SU-DHL-6 (cell line): Measurements from ENCODE around the gene PACS1.

Source experiments
- EZH2phosphoT487 ChIP-seq: fragments of 200-600 bp; sonication (generic), shearing (Covaris generic); conservative IDR thresholded peaks from 2 replicates; pipeline ENCODE4 v1.6.1; 2018; ENCODE audit warnings: mild to moderate bottlenecking, antibody characterized with exemption, low read length, moderate library complexity, mixed read lengths
- TF ChIP-seq, protein P1 (sequence below): fragments of 200-600 bp; sonication (generic); IDR thresholded peaks from one replicate; pipeline ENCODE4 v1.5.1; 2017; ENCODE audit warnings: antibody characterized with exemption, mild to moderate bottlenecking, low read length, moderate library complexity; ENCODE audit not compliant: insufficient read depth, poor library complexity, severe bottlenecking

DNA sequence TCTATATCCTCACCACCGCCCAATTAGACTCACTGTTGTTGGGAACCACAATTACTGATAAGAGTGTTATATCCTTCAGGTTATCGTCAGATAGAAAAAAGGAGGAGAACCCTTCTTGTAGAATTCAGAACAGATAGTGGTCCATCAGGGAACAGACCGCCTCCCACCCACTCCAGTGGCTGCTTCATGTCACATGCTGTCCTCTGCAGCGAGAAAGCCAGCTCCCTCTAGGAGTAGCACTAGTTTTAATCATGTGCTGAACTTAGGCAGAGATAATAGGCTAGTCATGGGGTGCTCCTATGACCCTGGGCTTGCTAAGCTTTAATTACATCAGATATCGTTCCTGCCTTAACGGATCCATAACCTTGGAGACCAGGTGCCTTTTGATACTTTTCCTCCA, 146.8 kb downstream of the PACS1 start:
- TF ChIP-seq, protein P1, sequence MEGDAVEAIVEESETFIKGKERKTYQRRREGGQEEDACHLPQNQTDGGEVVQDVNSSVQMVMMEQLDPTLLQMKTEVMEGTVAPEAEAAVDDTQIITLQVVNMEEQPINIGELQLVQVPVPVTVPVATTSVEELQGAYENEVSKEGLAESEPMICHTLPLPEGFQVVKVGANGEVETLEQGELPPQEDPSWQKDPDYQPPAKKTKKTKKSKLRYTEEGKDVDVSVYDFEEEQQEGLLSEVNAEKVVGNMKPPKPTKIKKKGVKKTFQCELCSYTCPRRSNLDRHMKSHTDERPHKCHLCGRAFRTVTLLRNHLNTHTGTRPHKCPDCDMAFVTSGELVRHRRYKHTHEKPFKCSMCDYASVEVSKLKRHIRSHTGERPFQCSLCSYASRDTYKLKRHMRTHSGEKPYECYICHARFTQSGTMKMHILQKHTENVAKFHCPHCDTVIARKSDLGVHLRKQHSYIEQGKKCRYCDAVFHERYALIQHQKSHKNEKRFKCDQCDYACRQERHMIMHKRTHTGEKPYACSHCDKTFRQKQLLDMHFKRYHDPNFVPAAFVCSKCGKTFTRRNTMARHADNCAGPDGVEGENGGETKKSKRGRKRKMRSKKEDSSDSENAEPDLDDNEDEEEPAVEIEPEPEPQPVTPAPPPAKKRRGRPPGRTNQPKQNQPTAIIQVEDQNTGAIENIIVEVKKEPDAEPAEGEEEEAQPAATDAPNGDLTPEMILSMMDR: no peak
- TF ChIP-seq EZH2phosphoT487: no peak
